Heart right ventricle (tissue), 16 donors: ENCODE data around the gene SUPT6H. TPM values are rescaled to one million over a fixed set of nuclear protein-coding genes. Genes with fewer than 3 reads are reported as not detected.

Experiments used
- ATAC-seq, 8 donors: fragments of 200-7000 bp; cut with Tn5 transposase; one replicate each; pipeline ENCODE4 v1.9.1; 2020; ENCODE audit warnings: mild to moderate bottlenecking in 8 of 8, moderate library complexity in 8 of 8, moderate number of reproducible peaks in 1 of 8
- DNase-seq, 2 donors: peaks; one replicate each; pipeline ENCODE4 v3.0.0-alpha.2; 2020
- H3K27ac ChIP-seq, 10 donors: fragments of 200-600 bp; sonication (generic) in 2 of 10; one replicate each; pipeline versions ENCODE4 v1.5.0 to v1.8.0; 2020 to 2022; ENCODE audit warnings: mild to moderate bottlenecking in 3 of 10
- H3K27me3 ChIP-seq, 7 donors: fragments of 200-600 bp; one replicate each; pipeline ENCODE4 v1.8.0; 2021 to 2022; ENCODE audit warnings: mild to moderate bottlenecking in 2 of 7
- H3K36me3 ChIP-seq, 9 donors: fragments of 200-600 bp; sonication (generic) in 1 of 9; one replicate each; pipeline versions ENCODE4 v1.5.0 to v1.8.0; 2020 to 2022; ENCODE audit warnings: mild to moderate bottlenecking in 2 of 9
- H3K4me1 ChIP-seq, 9 donors: fragments of 200-600 bp; sonication (generic) in 1 of 9; one replicate each; pipeline versions ENCODE4 v1.5.0 to v1.8.0; 2020 to 2022; ENCODE audit warnings: mild to moderate bottlenecking in 4 of 9
- H3K4me3 ChIP-seq, 10 donors: fragments of 200-600 bp; sonication (generic) in 2 of 10; one replicate each; pipeline versions ENCODE4 v1.5.0 to v1.8.0; 2020 to 2022; ENCODE audit warnings: mild to moderate bottlenecking in 7 of 10, moderate library complexity in 2 of 10
- H3K9me3 ChIP-seq, 11 donors: fragments of 200-600 bp in 10 of 11; sonication (generic) in 2 of 11; one replicate each; pipeline versions ENCODE4 v1.5.0 to v1.8.0; 2013 to 2022; ENCODE audit warnings: mild to moderate bottlenecking in 2 of 11, control low read depth in 1 of 11, moderate library complexity in 1 of 11
- CTCF ChIP-seq, 9 donors: fragments of 200-600 bp; sonication (generic) in 2 of 9; IDR thresholded peaks; one replicate each; pipeline versions ENCODE4 v1.5.0 to v1.8.0; 2021 to 2022; ENCODE audit warnings: antibody characterized with exemption in 9 of 9, mild to moderate bottlenecking in 5 of 9, moderate library complexity in 1 of 9
- whole genome bisulfite sequencing, 2 donors: extraction: QIAGEN DNeasy Blood & Tissue Kit; methylation state at CpG; one replicate each; pipeline ENCODE4 v1.1.7; 2013; ENCODE audit warnings: inconsistent platforms in 1 of 2; 5-methylcytosine and 5-hydroxymethylcytosine counted together
- intact Hi-C, 10 donors: fragments of 100-400 bp; cut with DNase I; formaldehyde crosslinking; loops; one replicate each; pipeline versions ENCODE4 v1.11.1 to v1.14.2; 2022
- polyA plus RNA-seq, 2 donors: library from polyadenylated mRNA; stranded (reverse); fragments of 200-250 nt; gene quantifications; one replicate each; pipeline ENCODE4 v1.2.3, GENCODE V29; 2013
- total RNA-seq, 10 donors: library from RNA; stranded (reverse); fragmentation: NEBNext Ultra II Directional in 3 of 10; extraction: Animal tissue kit (Norgen Biotek cat#: 25700) in 3 of 10; gene quantifications; one replicate each; pipeline versions ENCODE4 v1.2.1 to v1.2.4, GENCODE V29; 2021 to 2023
- donor health status: Arrhythmogenic right ventricular cardiomyopathy.
- donor health status: ischemic (EF 13 %, LVEDD 7.1; RV severe dilation, severe dysfunction).
- donor health status: healthy with polysubstance abuse.
- donor health status: DM: no; HTN: yes; CAD: no.
- donor health status: DM: no; HTN: no; CAD: no.
- donor health status: ischemic (EF 25% LVEDD 6.9; RV normal size, moderate dysfunction).
- donor health status: ischemic (EF 25% LVEDD 5.7; RV mildly dilated, moderate dysfunction).
- donor health status: healthy.
- donor health status: DM: yes; HTN: yes; CAD: no.
- donor health status: Ischemic cardiomyopathy.
- donor health status: ischemic (EF 35%, LVEDD 5.7; RV mildly dilated, moderate dysfunction).
- donor health status: nonischemic (EF 11% LVEDD 7.7; RV severe dilation, severe dysfunction).
- donor health status: DM: yes; HTN: yes; CAD: no.
- donor health status: PGD.
- donor health status: ischemic (EF 29% LVEDD 5.4; RV normal size, mild dysfunction).
- donor health status: nonischemic (EF 23%, LVEDD 6.1; RV moderate dilation, normal function).

Gene SUPT6H
- total and polyA plus RNA-seq, 12 donors = 19.3 to 54.1 (median 49.9) TPM

- no peak for TF ChIP-seq CTCF (IDR thresholded peaks at IDR 0.05)
- H3K36me3 ChIP-seq = peaks cover 5 to 91% (median 74%) of the 10 kb centered on the region in 9 donors
- no peaks in the 10 kb centered on the region for H3K27me3 ChIP-seq
- H3K4me1 ChIP-seq = no peaks in the 10 kb centered on the region
- H3K4me3 ChIP-seq = no peak overlapping the region
- no peaks in the 10 kb centered on the region for H3K9me3 ChIP-seq
- no peak overlapping the region for H3K27ac ChIP-seq
- ATAC-seq (no peak), DNase-seq (no peak)
- intact Hi-C loops = loop anchor here in 2 of 10 donors (5.0 kb wide), 2 partner anchors 49 to 516 kb away; no protein-coding TSS in a partner anchor
- 90 to 91% methylated on average over 10 of the region's 10 CpGs for WGBS, 2 donors
Measured at GRCh38 chr17:28700830-28701492, 39.0 kb downstream of the SUPT6H start.

GRCh38 chr17:28702026-28702751 is 40.2 kb downstream of the SUPT6H start:
- TF ChIP-seq CTCF (IDR thresholded peaks at IDR 0.05) = no peak

GRCh38 chr17:28702752-28703150 is 40.7 kb downstream of the SUPT6H start:
- intact Hi-C loops = loop anchor here in 2 of 10 donors (5.0 kb wide), 2 partner anchors 50 to 515 kb away; no protein-coding TSS in a partner anchor
- no peak for DNase-seq
- WGBS, 2 donors = 71 to 82% methylated on average over 3 of the region's 3 CpGs
- no peak for TF ChIP-seq CTCF (IDR thresholded peaks at IDR 0.05)
- Histone ChIP-seq H3K4me1 (no peaks in the 10 kb centered on the region), H3K27ac (no peak overlapping the region), H3K4me3 (no peak overlapping the region), H3K9me3 (no peaks in the 10 kb centered on the region), H3K36me3 (peaks cover under 1 to 74% (median 56%) of the 10 kb centered on the region in 9 donors), H3K27me3 (no peaks in the 10 kb centered on the region)
- no peak for ATAC-seq

More at GRCh38 chr17:28702026-28702751, 40.2 kb downstream of the SUPT6H start:
- H3K36me3 ChIP-seq = peaks cover 5 to 79% (median 62%) of the 10 kb centered on the region in 9 donors
- ATAC-seq = no peak
- no peaks in the 10 kb centered on the region for H3K4me1 ChIP-seq
- H3K9me3 ChIP-seq = no peaks in the 10 kb centered on the region
- intact Hi-C loops = loop anchor here in 2 of 10 donors (5.0 kb wide), 2 partner anchors 50 to 515 kb away; no protein-coding TSS in a partner anchor
- WGBS, 2 donors = 75 to 76% methylated on average over 10 of the region's 10 CpGs
- H3K27ac ChIP-seq = no peak overlapping the region
- no peak overlapping the region for H3K4me3 ChIP-seq
- no peak for DNase-seq
- H3K27me3 ChIP-seq = no peaks in the 10 kb centered on the region

GRCh38 chr17:28703552-28704218 is 41.7 kb downstream of the SUPT6H start:
- Histone ChIP-seq H3K27me3 (no peaks in the 10 kb centered on the region), H3K4me1 (no peaks in the 10 kb centered on the region), H3K9me3 (no peaks in the 10 kb centered on the region), H3K27ac (no peak overlapping the region), H3K4me3 (no peak overlapping the region), H3K36me3 (peaks cover 0 to 64% (median 47%) of the 10 kb centered on the region in 9 donors)
- 77 to 86% methylated on average over 16 of the region's 16 CpGs for WGBS, 2 donors
- intact Hi-C loops = loop anchor here in 2 of 10 donors (5.0 kb wide), 2 partner anchors 51 to 514 kb away; no protein-coding TSS in a partner anchor
- no peak for TF ChIP-seq CTCF (IDR thresholded peaks at IDR 0.05)
- no peak for DNase-seq
- no peak for ATAC-seq
